H1 (cell line): ENCODE results near the gene CASKIN2. TPM values are rescaled to one million over a fixed set of nuclear protein-coding genes. Genes with fewer than 3 reads are reported as not detected.

Source experiments
- CTCF ChIA-PET: fragments of 300-600 bp; sonication (Branson Sonifier 250); formaldehyde crosslinking; loops from one replicate; lab custom pipeline; 2021; ENCODE audit not compliant: partially characterized antibody; lab: Charles Lee
- POLR2A ChIA-PET: fragments of 300-600 bp; sonication (Branson Sonifier 250); formaldehyde crosslinking; loops from one replicate; lab custom pipeline; 2021; ENCODE audit warnings: inconsistent platforms; ENCODE audit not compliant: partially characterized antibody; lab: Charles Lee
- DNase-seq, 2 experiments: peaks; one replicate each; pipeline versions ENCODE4 v3.0.0 to v3.0.0-alpha.2; 2010 to 2022; ENCODE audit warnings: low spot score in 2 of 2, low read depth in 1 of 2, mixed read lengths in 1 of 2
- FAIRE-seq: peaks from 2 replicates; lab custom pipeline; 2011; peaks lifted over from hg19 to GRCh38; lab: Jason Lieb, UNC
- H2AFZ ChIP-seq: 2 replicates; pipeline ENCODE4 v1.8.1; 2012; ENCODE audit warnings: low read length, inconsistent platforms
- H2AK5ac ChIP-seq: 2 replicates; pipeline ENCODE4 v1.6.1; 2013; ENCODE audit warnings: low read depth, low read length
- H2BK120ac ChIP-seq: replicated peaks from 2 replicates; pipeline ENCODE3; 2013; ENCODE audit warnings: low read depth, low read length, inconsistent platforms
- H2BK12ac ChIP-seq: 2 replicates; pipeline ENCODE4 v1.6.1; 2013; ENCODE audit warnings: low read depth, low read length
- H2BK15ac ChIP-seq: 2 replicates; pipeline ENCODE4 v1.6.1; 2013; ENCODE audit warnings: low read length
- H2BK20ac ChIP-seq: 2 replicates; pipeline ENCODE4 v1.6.1; 2013; ENCODE audit warnings: low read length
- H2BK5ac ChIP-seq: 2 replicates; pipeline ENCODE4 v1.6.1; 2013; ENCODE audit warnings: low read depth, low read length
- H3K14ac ChIP-seq: 2 replicates; pipeline ENCODE4 v1.6.1; 2013; ENCODE audit warnings: inconsistent platforms; ENCODE audit not compliant: insufficient read length
- H3K18ac ChIP-seq: 2 replicates; pipeline ENCODE4 v1.6.1; 2013; ENCODE audit warnings: low read length; ENCODE audit errors: extremely low read depth
- H3K23ac ChIP-seq: 2 replicates; pipeline ENCODE4 v1.6.1; 2013; ENCODE audit warnings: inconsistent platforms; ENCODE audit not compliant: insufficient read length
- H3K23me2 ChIP-seq: 2 replicates; pipeline ENCODE4 v1.6.1; 2013; ENCODE audit warnings: low read depth, low read length
- H3K27ac ChIP-seq: 2 replicates; pipeline ENCODE4 v1.6.1; 2011; ENCODE audit warnings: low read depth, low read length, inconsistent platforms
- H3K27me3 ChIP-seq, 4 experiments: replicated peaks in 1 of 4; 1 replicate in 1 of 4; 2 replicates in 3 of 4; pipeline versions ENCODE4 v1.6.1 to v1.8.1; 2011 to 2013; ENCODE audit warnings: low read length in 3 of 4, mild to moderate bottlenecking in 3 of 4, inconsistent platforms in 2 of 4, mixed read lengths in 2 of 4, moderate library complexity in 1 of 4; ENCODE audit not compliant: control insufficient read depth in 3 of 4, insufficient read depth in 3 of 4; ENCODE audit errors: extremely low read depth in 1 of 4
- H3K36me3 ChIP-seq, 4 experiments: 2 replicates each; pipeline versions ENCODE4 v1.6.1 to v1.8.1; 2011 to 2013; ENCODE audit warnings: mild to moderate bottlenecking in 4 of 4, low read length in 3 of 4, moderate library complexity in 2 of 4, control low read depth in 1 of 4, inconsistent platforms in 1 of 4; ENCODE audit not compliant: insufficient read depth in 4 of 4, control insufficient read depth in 2 of 4
- H3K4ac ChIP-seq: replicated peaks from 2 replicates; pipeline ENCODE3; 2013; ENCODE audit warnings: low read length, low read depth, mixed read lengths, inconsistent platforms; ENCODE audit not compliant: insufficient read length
- H3K4me1 ChIP-seq, 4 experiments: replicated peaks in 1 of 4; 1 replicate in 1 of 4; 2 replicates in 3 of 4; pipeline versions ENCODE4 v1.6.1 to v1.8.1; 2011 to 2013; ENCODE audit warnings: low read length in 3 of 4, inconsistent platforms in 2 of 4, mixed read lengths in 1 of 4; ENCODE audit not compliant: insufficient read depth in 4 of 4, control insufficient read depth in 3 of 4
- H3K4me2 ChIP-seq, 2 experiments: 2 replicates each; pipeline versions ENCODE4 v1.6.1 to v1.8.1; 2011 to 2013; ENCODE audit warnings: low read depth in 2 of 2, low read length in 2 of 2, control low read depth in 1 of 2, inconsistent platforms in 1 of 2, mild to moderate bottlenecking in 1 of 2; ENCODE audit not compliant: insufficient read depth in 1 of 2
- H3K4me3 ChIP-seq, 4 experiments: fragments of 200-600, 300-600 bp in 1 of 4; sonication (generic), shearing (Covaris generic), sonication (Bioruptor Twin) in 1 of 4; 2 replicates each; pipeline versions ENCODE4 v1.5.1 to v1.8.1; 2011 to 2016; ENCODE audit warnings: low read length in 4 of 4, low read depth in 3 of 4, control low read depth in 2 of 4, inconsistent platforms in 2 of 4, mild to moderate bottlenecking in 2 of 4, mixed read lengths in 1 of 4, moderate library complexity in 1 of 4; ENCODE audit not compliant: insufficient read depth in 2 of 4; ENCODE audit errors: extremely low read depth in 1 of 4
- H3K56ac ChIP-seq: replicated peaks from 2 replicates; pipeline ENCODE3; 2013; ENCODE audit warnings: low read depth, mild to moderate bottlenecking, mixed read lengths, low read length, inconsistent platforms; ENCODE audit not compliant: insufficient read length
- H3K79me1 ChIP-seq: 2 replicates; pipeline ENCODE4 v1.6.1; 2013; ENCODE audit warnings: low read depth, low read length, control low read depth
- H3K79me2 ChIP-seq, 2 experiments: 2 replicates each; pipeline versions ENCODE4 v1.6.1 to v1.8.1; 2012 to 2013; ENCODE audit warnings: low read length in 2 of 2, mild to moderate bottlenecking in 2 of 2, inconsistent platforms in 1 of 2; ENCODE audit not compliant: insufficient read depth in 2 of 2, control insufficient read depth in 1 of 2
- H3K9ac ChIP-seq, 4 experiments: replicated peaks in 1 of 4; 1 replicate in 1 of 4; 2 replicates in 3 of 4; pipeline versions ENCODE4 v1.6.1 to v1.8.1; 2011 to 2013; ENCODE audit warnings: low read depth in 3 of 4, low read length in 3 of 4, control low read depth in 2 of 4, mild to moderate bottlenecking in 2 of 4, moderate library complexity in 2 of 4, inconsistent platforms in 1 of 4; ENCODE audit errors: extremely low read depth in 1 of 4
- H3K9me3 ChIP-seq, 2 experiments: 2 replicates each; pipeline versions ENCODE4 v1.6.1 to v1.8.1; 2012 to 2013; ENCODE audit warnings: mild to moderate bottlenecking in 2 of 2, moderate library complexity in 2 of 2, control low read depth in 1 of 2, inconsistent platforms in 1 of 2, low read depth in 1 of 2, low read length in 1 of 2, mixed read lengths in 1 of 2; ENCODE audit not compliant: insufficient read depth in 2 of 2
- H4K20me1 ChIP-seq, 2 experiments: replicated peaks in 1 of 2; 2 replicates each; pipeline versions ENCODE3 to v1.8.1; 2011 to 2013; ENCODE audit warnings: inconsistent platforms in 2 of 2, low read length in 2 of 2, mild to moderate bottlenecking in 1 of 2; ENCODE audit not compliant: insufficient read depth in 2 of 2, control insufficient read depth in 1 of 2
- H4K5ac ChIP-seq: 2 replicates; pipeline ENCODE4 v1.6.1; 2013; ENCODE audit warnings: low read length, low read depth, mixed read lengths, inconsistent platforms; ENCODE audit not compliant: insufficient read length
- H4K8ac ChIP-seq: 2 replicates; pipeline ENCODE4 v1.8.0; 2013; ENCODE audit warnings: mild to moderate bottlenecking, moderate library complexity, low read length, inconsistent platforms; ENCODE audit not compliant: insufficient read depth; ENCODE audit errors: extremely low read depth
- H4K91ac ChIP-seq: replicated peaks from 2 replicates; pipeline ENCODE3; 2013; ENCODE audit warnings: low read length, mixed read lengths, inconsistent platforms; ENCODE audit not compliant: insufficient read length
- ASH2L ChIP-seq: fragments of 200-600, 300-600 bp; sonication (generic); IDR thresholded peaks from one replicate; pipeline ENCODE4 v1.7.1; 2017; ENCODE audit warnings: low read length
- CBX8 ChIP-seq: fragments of 300-800, 300-1000 bp; sonication (generic); IDR thresholded peaks from 2 replicates; pipeline ENCODE4 v1.7.1; 2016; ENCODE audit warnings: low read depth, low read length, borderline replicate concordance
- CHD1 ChIP-seq: IDR thresholded peaks from 2 replicates; pipeline ENCODE4 v1.6.1; 2012; ENCODE audit warnings: low read depth, low read length, improper control_type of control experiment
- CHD2 ChIP-seq: IDR thresholded peaks from 2 replicates; pipeline ENCODE4 v1.6.1; 2012; ENCODE audit warnings: low read length, improper control_type of control experiment
- JUN ChIP-seq: IDR thresholded peaks from 2 replicates; pipeline ENCODE4 v1.6.1; 2011; ENCODE audit warnings: low read depth, mild to moderate bottlenecking, improper control_type of control experiment, low read length
- SRF ChIP-seq: IDR thresholded peaks from 2 replicates; pipeline ENCODE4 v1.6.1; 2011; ENCODE audit warnings: mild to moderate bottlenecking, low read depth, low read length, moderate library complexity
- TEAD4 ChIP-seq: IDR thresholded peaks from 2 replicates; pipeline ENCODE4 v1.6.1; 2012; ENCODE audit warnings: low read depth, low read length, inconsistent platforms, mixed read lengths
- WGBS, 2 experiments: shearing (Covaris generic) in 1 of 2; methylation state at CpG; one replicate each; pipeline versions ENCODE4 v1.1.6 to v1.1.7; 2013 to 2015; ENCODE audit warnings: low lambda C conversion rate in 2 of 2, mixed read lengths in 2 of 2, inconsistent platforms in 1 of 2, low coverage in 1 of 2, missing lambda C conversion rate in 1 of 2; ENCODE audit not compliant: insufficient replicate concordance in 2 of 2, insufficient coverage in 1 of 2, insufficient read length in 1 of 2; ENCODE audit errors: extremely low coverage in 1 of 2, missing lambda C conversion rate in 1 of 2; 5-methylcytosine and 5-hydroxymethylcytosine counted together
- polyA plus RNA-seq, 7 experiments: library from polyadenylated mRNA; depleted of rRNA in 3 of 7; stranded (reverse) in 5 of 7; unstranded in 2 of 7; fragments of >200 nt in 5 of 7; fragments of 200-250 nt in 2 of 7; gene quantifications; 1 replicate in 5 of 7; 2 replicates in 1 of 7; 4 replicates in 1 of 7; pipeline versions ENCODE4 v1.2.1 to v1.2.3, GENCODE V29; 2011 to 2013; ENCODE audit warnings: missing spikeins in 2 of 7, mixed read lengths in 2 of 7
- total RNA-seq: library from RNA; stranded (reverse); fragmentation: NEBNext Ultra II Directional; extraction: Animal tissue kit (Norgen Biotek cat#: 25700); gene quantifications from 2 replicates; pipeline ENCODE4 v1.2.1, GENCODE V29; 2021

Gene CASKIN2
- total and polyA plus RNA-seq, 2 of the 8 experiments (the other 6 are each of a cell fraction or from before 2014, with no cell fraction given): 6.7 to 32.3 TPM

- H3K14ac ChIP-seq: no peak overlapping the region
- no peak overlapping the region for H3K56ac ChIP-seq
- peak overlapping the region; percentile 38; the same call in 1 of the 2 replicates for H4K8ac ChIP-seq
- peaks cover 0 to under 1% (median 0%) of the 10 kb centered on the region in 4 experiments; a peak in 2 of 7 replicates for H3K4me1 ChIP-seq
- H2BK20ac ChIP-seq: no peak overlapping the region
- H3K4me2 ChIP-seq: no peak overlapping the region
- H4K5ac ChIP-seq: no peak overlapping the region
- WGBS, 2 experiments: 80% methylated on average over 9 of the region's 10 CpGs; no CpG with 5 or more reads in 1 of the 2 experiments
- H2BK5ac ChIP-seq: no peak overlapping the region
- POLR2A ChIA-PET: interaction anchor here (0.7 to 1.4 kb wide), 2 partner anchors 244 to 524 kb away, joined by 3 read pairs; partner anchors contain the start of gene MRPL58
- no peaks in the 10 kb centered on the region for H3K9me3 ChIP-seq
- peaks cover 2% of the 10 kb centered on the region; the same call in 1 of the 2 replicates for H3K79me1 ChIP-seq
- no peak overlapping the region for H3K23ac ChIP-seq
- no peak overlapping the region for H4K91ac ChIP-seq
- H4K20me1 ChIP-seq: peaks cover 5 to 6% of the 10 kb centered on the region in 2 experiments
- H3K79me2 ChIP-seq: no peaks in the 10 kb centered on the region; a peak in 1 of 4 replicates
- H2AFZ ChIP-seq: no peak overlapping the region
- no peak for FAIRE-seq
- no peaks in the 10 kb centered on the region for H3K23me2 ChIP-seq
- H3K27ac ChIP-seq: no peak overlapping the region
- H3K18ac ChIP-seq: no peak overlapping the region
- TF ChIP-seq TEAD4 (no peak), CBX8 (no peak), CHD1 (no peak), ASH2L (no peak), SRF (no peak), JUN (no peak), CHD2 (no peak)
- TF ChIP-seq, all 59 proteins: peak for 0
- Histone ChIP-seq H3K36me3 (no peaks in the 10 kb centered on the region), H2BK12ac (no peak overlapping the region), H2AK5ac (no peak overlapping the region), H2BK120ac (no peak overlapping the region), H3K4me3 (no peak overlapping the region), H2BK15ac (no peak overlapping the region), H3K4ac (no peak overlapping the region), H3K9ac (no peak overlapping the region), H3K27me3 (no peaks in the 10 kb centered on the region)
- CTCF ChIA-PET: interaction anchor here (0.9 kb wide), 1 partner anchor 15 kb away, joined by 3 read pairs; no protein-coding TSS in a partner anchor
- no peak for DNase-seq
These were observed 21.0 kb upstream of the CASKIN2 start for GRCh38 chr17:75536366-75536765.
